ENCODE data around the gene PCAT7.
"Not testable (repeated sequence)": the region's sequence is repeated elsewhere in the genome, so short reads cannot be mapped to it uniquely, and the experiment has no call there.

PCAT7 gene

DNA sequence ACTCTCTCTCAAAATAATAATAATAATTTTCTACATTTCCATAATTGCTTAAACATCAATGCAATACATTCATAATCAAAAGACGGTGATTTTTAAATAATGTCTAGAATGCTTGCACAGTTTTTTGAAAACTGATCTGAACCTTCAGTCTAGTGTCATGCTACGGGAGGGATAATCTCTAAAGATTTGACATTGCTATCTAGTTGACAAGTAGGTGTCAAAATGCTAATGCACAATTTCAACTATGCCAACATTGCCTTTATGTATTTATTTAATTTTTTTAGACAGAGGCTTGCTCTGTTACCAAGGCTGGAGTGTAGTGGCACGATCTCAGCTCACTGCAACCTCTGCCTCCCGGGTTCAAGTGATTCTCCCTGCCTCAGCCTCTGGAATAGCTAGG is 16.0 kb upstream of the PCAT7 start:
- Mint-ChIP-seq H3K9me3 (no peaks in the 10 kb centered on the region), H3K4me3 (no peak overlapping the region), H3K4me1 (no peaks in the 10 kb centered on the region), H3K27ac (no peak overlapping the region), H3K36me3 (no peaks in the 10 kb centered on the region), H3K27me3 (peaks cover 14% of the 10 kb centered on the region)
- CTCF ChIA-PET, result no interaction called here
- DNase-seq, result no peak

GRCh38 chr9:94544335-94544734 is 10.5 kb upstream of the PCAT7 start:
- peaks cover 22% of the 10 kb centered on the region for H3K27me3 Mint-ChIP-seq
- DNase-seq, CTCF ChIA-PET, H3K36me3 Mint-ChIP-seq, H3K4me1 Mint-ChIP-seq, H3K9me3 Mint-ChIP-seq, H3K4me3 Mint-ChIP-seq, H3K27ac Mint-ChIP-seq: not testable (repeated sequence)

GRCh38 chr9:94545940-94546339 is 8.9 kb upstream of the PCAT7 start:
- no peaks in the 10 kb centered on the region for H3K36me3 Mint-ChIP-seq
- no peaks in the 10 kb centered on the region for H3K9me3 Mint-ChIP-seq
- H3K4me1 Mint-ChIP-seq, result no peaks in the 10 kb centered on the region
- CTCF ChIA-PET, result no interaction called here
- H3K27me3 Mint-ChIP-seq, result peaks cover 15% of the 10 kb centered on the region
- DNase-seq, result no peak
- no peak overlapping the region for H3K4me3 Mint-ChIP-seq
- H3K27ac Mint-ChIP-seq, result no peak overlapping the region

DNA sequence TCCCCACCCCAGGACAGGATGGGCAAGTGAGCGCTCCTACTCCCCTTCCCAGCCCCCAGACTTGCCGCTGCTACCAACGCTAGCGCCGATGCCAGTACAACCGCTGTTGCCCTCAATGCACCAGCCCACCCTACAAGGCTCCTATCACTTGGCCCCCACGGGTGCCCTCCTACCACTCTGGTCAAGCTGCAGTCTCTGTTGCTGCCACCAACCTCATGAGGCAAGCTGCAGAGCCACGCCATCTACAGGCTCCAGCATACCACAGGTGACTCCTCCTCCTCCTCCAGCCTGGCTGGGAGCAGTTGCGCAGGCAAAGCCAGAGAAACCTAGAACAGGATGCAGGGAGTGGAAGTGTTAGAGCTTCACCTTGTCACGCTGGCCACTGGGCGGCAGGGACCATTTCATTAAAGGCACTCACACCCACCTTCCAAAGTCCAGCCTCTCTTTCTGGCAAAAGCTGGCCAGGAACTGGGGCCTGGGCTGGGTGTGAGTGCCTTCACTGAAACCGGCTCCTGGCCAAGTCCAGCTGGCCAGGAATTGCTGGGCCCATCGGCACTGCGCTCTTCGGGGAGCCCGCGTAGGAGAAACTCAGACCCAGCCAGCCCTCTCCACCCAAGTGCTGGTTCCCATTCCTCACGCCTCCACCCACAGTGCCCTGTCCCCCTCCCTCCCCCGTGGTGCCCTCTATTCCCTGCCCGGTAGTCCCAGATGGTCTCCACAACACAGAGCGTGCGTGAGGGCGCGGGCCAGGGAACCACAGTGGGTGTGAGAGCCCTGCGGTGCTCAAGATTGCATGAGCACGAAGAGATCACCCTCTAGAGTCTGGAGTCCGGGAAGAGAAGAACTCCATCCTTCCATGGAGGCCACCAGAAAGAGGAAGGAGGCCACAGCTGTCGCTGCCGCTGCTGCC is 1.6 kb upstream of the PCAT7 start:
- H3K36me3 Mint-ChIP-seq, result no peaks in the 10 kb centered on the region
- H3K4me1 Mint-ChIP-seq, result no peaks in the 10 kb centered on the region
- CTCF ChIA-PET, result interaction anchor here (1.5 kb wide), 1 partner anchor 50 kb away, joined by 10 read pairs; no protein-coding TSS in a partner anchor
- H3K27me3 Mint-ChIP-seq, result peaks cover 18% of the 10 kb centered on the region
- no peak for DNase-seq
- no peak overlapping the region for H3K4me3 Mint-ChIP-seq
- no peaks in the 10 kb centered on the region for H3K9me3 Mint-ChIP-seq
- no peak overlapping the region for H3K27ac Mint-ChIP-seq

DNA sequence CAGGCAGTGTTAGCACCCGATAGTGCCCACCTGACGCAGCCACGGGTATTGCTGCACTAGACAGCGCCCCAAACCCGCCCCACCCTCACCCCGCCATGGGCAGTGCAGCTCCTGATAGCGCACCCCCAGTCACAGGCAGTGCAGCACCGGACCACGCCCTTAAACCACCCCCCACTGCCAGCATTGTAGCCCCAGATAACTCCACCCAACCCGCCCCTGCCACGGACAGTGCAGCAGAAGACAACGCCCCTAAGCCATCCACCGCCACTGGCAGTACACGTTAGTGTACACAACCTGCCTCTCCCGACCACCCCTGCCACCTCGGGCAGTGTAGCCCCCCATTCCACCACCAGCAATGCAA is 825 bp upstream of the PCAT7 start:
- H3K9me3 Mint-ChIP-seq, result no peaks in the 10 kb centered on the region
- no peaks in the 10 kb centered on the region for H3K36me3 Mint-ChIP-seq
- CTCF ChIA-PET, result interaction anchor here (1.5 kb wide), 1 partner anchor 49 kb away, joined by 10 read pairs; no protein-coding TSS in a partner anchor
- H3K4me3 Mint-ChIP-seq, result no peak overlapping the region
- no peak overlapping the region for H3K27ac Mint-ChIP-seq
- no peaks in the 10 kb centered on the region for H3K4me1 Mint-ChIP-seq
- H3K27me3 Mint-ChIP-seq, result peaks cover 15% of the 10 kb centered on the region
- DNase-seq, result no peak

DNA sequence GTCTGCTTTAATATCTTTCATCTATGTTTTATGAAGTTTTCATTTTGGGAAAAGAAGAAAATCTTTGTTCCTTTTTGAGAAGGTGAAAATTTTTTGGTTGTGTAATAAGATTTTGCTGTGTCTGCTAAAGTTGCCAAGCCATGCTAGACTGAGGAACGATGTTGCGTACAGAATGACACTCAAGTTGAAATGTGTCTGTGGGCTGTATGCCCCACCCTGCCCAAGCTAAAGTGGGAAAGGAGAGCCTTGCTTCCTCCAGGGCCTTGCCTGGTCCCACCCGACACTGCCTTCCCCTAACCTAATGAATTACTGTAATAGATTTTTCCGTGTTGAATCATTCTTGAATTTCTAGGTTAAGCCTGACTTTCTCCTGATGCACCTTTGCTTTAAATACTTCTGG is 2.5 kb downstream of the PCAT7 start:
- Mint-ChIP-seq H3K4me1 (no peaks in the 10 kb centered on the region), H3K27me3 (peaks cover 10% of the 10 kb centered on the region), H3K9me3 (no peaks in the 10 kb centered on the region), H3K4me3 (no peak overlapping the region), H3K27ac (no peak overlapping the region), H3K36me3 (no peaks in the 10 kb centered on the region)
- CTCF ChIA-PET, result no interaction called here
- DNase-seq, result no peak

DNA sequence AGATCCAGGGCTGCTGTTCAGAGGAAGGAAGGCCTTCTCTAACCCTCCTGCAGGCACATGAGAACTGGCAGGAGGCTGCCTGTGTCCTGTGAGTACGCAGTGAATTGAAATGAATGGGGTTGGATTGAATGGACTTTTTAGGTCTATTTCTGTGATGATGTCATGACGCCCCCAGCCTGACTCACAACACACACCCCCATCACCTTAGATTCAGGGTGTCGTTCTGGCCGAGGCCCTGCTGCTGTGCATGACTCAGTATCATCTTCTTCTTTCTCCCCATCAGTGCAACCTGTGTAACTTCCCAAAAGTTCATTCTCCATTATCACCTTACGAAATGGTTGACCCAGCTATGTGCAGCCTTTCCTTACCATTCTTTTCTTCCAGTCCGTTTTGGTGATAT is 5.4 kb downstream of the PCAT7 start:
- H3K4me3 Mint-ChIP-seq, result no peak overlapping the region
- H3K9me3 Mint-ChIP-seq, result no peaks in the 10 kb centered on the region
- no peaks in the 10 kb centered on the region for H3K4me1 Mint-ChIP-seq
- H3K27ac Mint-ChIP-seq, result no peak overlapping the region
- H3K27me3 Mint-ChIP-seq, result peaks cover 4% of the 10 kb centered on the region
- H3K36me3 Mint-ChIP-seq, result no peaks in the 10 kb centered on the region
- CTCF ChIA-PET, result no interaction called here
- DNase-seq, result no peak

DNA sequence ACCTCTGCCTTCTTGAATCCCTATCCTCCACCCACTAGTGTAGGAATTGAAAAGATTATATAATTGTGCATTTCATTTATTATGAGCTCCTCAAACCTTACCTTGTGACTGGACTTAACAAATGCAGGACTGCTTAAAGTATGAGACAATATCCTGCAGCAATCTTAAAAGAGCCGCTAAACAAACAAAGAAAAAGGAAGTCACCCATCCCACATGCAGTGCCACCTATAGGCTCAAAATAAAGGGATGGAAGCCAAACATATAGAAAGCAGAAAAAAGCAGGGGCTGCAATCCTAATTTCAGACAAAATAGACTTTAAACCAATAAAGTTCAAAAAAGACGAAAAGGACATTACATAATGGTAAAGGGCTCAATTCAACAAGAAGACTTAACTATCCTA is 8.7 kb downstream of the PCAT7 start:
- Mint-ChIP-seq H3K4me3 (no peak overlapping the region), H3K27me3 (peaks cover 7% of the 10 kb centered on the region), H3K9me3 (no peaks in the 10 kb centered on the region), H3K4me1 (no peaks in the 10 kb centered on the region), H3K27ac (no peak overlapping the region), H3K36me3 (no peaks in the 10 kb centered on the region)
- CTCF ChIA-PET, result no interaction called here
- DNase-seq, result no peak

- CTCF ChIA-PET, DNase-seq, H3K27ac Mint-ChIP-seq: not testable (repeated sequence)
Observed at GRCh38 chr9:94564279-94564678, 9.4 kb downstream of the PCAT7 start.

DNA sequence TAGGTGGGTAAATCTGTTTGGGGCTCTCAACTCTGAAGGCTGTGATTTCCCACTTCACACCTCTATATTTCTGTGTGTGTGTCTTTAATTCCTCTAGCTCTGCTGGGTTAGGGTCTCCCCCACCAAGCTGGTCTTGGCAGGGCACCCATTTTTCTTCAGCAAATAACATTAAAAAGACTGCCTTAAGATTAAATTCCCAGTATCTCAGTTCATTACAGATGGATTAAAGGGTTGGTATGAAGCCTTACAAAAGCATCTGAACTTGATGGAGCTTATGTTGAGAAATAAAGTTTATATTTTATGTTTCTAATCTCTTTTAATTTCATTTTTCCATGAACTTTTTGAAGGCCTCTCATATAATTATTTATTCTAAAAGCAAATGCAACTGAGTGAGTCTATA is 11.7 kb downstream of the PCAT7 start:
- CTCF ChIA-PET, result no interaction called here
- H3K27me3 Mint-ChIP-seq, result peaks cover 15% of the 10 kb centered on the region
- no peaks in the 10 kb centered on the region for H3K9me3 Mint-ChIP-seq

More at GRCh38 chr9:94564279-94564678, 9.4 kb downstream of the PCAT7 start:
- H3K27me3 Mint-ChIP-seq, H3K4me3 Mint-ChIP-seq, H3K4me1 Mint-ChIP-seq, H3K9me3 Mint-ChIP-seq, H3K36me3 Mint-ChIP-seq: not testable (repeated sequence)

DNA sequence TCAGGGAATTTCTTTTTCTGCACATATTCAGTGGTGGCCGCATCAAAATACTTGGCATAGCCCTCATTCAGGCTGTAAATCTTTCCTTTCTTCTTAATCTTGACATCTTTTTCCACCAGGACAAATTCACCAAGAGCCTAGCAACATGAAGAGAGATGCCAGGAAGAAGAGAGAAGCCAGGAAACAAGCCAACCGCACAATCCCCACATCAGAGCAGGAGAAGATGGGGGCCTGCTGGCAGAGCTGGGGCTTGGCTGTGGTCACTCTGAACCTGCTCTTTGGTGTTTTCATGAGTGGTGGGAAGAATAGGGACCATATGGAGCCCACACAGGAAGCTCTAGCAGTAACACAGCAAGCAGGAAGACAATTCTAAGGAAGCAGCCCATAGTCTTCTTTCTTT is 12.4 kb downstream of the PCAT7 start:
- no peak overlapping the region for H3K4me3 Mint-ChIP-seq
- no peaks in the 10 kb centered on the region for H3K36me3 Mint-ChIP-seq
- no peak overlapping the region for H3K27ac Mint-ChIP-seq
- DNase-seq, result no peak
- H3K9me3 Mint-ChIP-seq, result no peaks in the 10 kb centered on the region
- H3K27me3 Mint-ChIP-seq, result peaks cover 22% of the 10 kb centered on the region
- H3K4me1 Mint-ChIP-seq, result no peaks in the 10 kb centered on the region
- CTCF ChIA-PET, result no interaction called here

More for the DNA sequence above, 11.7 kb downstream of the PCAT7 start:
- no peaks in the 10 kb centered on the region for H3K36me3 Mint-ChIP-seq
- no peak for DNase-seq
- no peaks in the 10 kb centered on the region for H3K4me1 Mint-ChIP-seq
- no peak overlapping the region for H3K27ac Mint-ChIP-seq
- no peak overlapping the region for H3K4me3 Mint-ChIP-seq

DNA sequence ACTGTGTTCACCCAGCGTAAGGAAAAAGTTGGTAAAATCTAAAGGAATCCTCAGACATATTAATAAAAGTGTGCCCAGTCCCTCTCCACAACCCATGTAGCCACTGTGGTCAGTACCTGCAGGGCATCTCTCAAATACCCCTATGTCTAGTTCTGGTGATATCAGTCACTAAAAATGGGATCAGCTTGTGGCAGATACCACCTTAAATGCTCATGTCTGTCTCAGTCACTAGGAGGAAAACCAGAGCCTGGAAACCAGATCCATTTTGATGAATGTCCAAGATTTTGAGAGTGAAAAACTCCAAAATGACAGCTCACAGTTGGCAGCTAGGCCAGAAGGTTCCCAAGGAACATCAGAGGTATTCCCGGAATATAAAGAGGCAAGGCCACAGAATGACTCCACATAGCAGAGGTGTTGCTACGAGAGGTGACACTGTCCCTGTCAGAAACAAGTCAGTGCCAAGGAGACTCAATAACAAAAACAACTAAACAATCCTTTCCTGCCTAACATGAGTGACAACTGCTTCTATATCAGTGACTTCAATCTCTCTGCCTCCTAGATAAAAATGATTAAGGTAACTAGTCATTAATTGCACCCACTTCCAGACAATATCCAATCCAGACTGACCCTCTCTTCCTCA is 13.5 kb downstream of the PCAT7 start:
- no peak overlapping the region for H3K27ac Mint-ChIP-seq
- peaks cover 24% of the 10 kb centered on the region for H3K27me3 Mint-ChIP-seq
- no peaks in the 10 kb centered on the region for H3K9me3 Mint-ChIP-seq
- no peaks in the 10 kb centered on the region for H3K4me1 Mint-ChIP-seq
- no peaks in the 10 kb centered on the region for H3K36me3 Mint-ChIP-seq
- no peak overlapping the region for H3K4me3 Mint-ChIP-seq
- CTCF ChIA-PET, result no interaction called here
- DNase-seq, result no peak

DNA sequence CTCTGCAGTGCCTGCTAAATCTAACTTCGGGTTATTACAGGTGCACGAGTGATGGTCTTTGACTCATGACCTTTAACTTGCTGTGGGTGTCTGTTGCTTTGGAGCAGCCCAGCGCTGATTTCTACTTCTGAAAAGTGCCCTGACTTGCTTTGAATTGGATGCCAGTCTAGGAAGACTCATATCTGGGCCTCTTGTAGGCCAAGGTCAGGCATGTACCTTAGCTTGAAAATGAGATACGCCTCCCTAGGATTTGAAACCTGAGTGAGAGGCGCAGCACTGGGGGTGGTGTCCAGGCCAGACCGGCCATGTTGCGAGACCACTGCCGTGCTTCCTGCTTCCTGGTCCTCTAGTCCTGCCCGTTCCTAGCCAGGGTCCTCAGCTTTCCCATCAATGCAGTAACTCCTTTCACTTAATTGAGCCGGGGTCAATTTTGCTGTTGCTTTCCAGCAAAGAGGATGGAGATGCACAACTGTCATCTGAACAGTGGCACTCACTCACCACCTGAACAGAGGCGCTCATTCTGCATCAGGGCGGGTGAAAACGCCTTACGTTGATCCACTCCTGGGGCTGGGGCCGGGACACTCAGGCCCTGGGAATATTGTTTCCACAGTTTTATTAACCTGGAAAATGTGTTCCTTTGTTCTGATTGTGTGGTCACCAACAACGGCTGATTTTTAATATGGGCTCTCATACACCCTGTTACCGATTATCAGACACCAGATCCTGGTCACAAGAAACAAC is 14.3 kb downstream of the PCAT7 start:
- Mint-ChIP-seq H3K4me1 (no peaks in the 10 kb centered on the region), H3K27me3 (peaks cover 24% of the 10 kb centered on the region), H3K4me3 (no peak overlapping the region), H3K36me3 (no peaks in the 10 kb centered on the region), H3K9me3 (no peaks in the 10 kb centered on the region), H3K27ac (no peak overlapping the region)
- CTCF ChIA-PET, result no interaction called here
- no peak for DNase-seq

DNA sequence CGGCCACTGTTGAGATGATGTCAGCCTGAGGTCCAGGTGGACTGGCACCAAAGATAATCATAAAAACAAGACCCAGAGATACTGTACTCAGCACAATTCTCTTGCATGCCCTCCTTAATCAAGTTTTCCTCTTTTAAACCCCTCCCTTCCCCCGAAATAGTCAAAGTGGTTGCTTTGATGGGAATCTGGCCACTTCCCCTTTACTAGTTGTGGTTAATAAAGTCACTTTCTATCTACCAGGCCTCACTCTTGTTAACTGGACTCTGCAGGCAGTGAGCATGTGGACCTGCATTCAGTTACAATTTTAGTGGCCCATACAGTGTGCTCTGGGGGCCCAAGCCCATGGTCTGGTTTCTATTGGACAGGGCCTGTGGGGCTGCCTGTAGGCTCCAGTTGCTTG is 21.2 kb downstream of the PCAT7 start:
- H3K9me3 Mint-ChIP-seq, result no peaks in the 10 kb centered on the region
- peaks cover 20% of the 10 kb centered on the region for H3K27me3 Mint-ChIP-seq
- H3K4me1 Mint-ChIP-seq, result peaks cover 5% of the 10 kb centered on the region
- H3K36me3 Mint-ChIP-seq, result no peaks in the 10 kb centered on the region
- CTCF ChIA-PET, result no interaction called here
- no peak overlapping the region for H3K27ac Mint-ChIP-seq
- H3K4me3 Mint-ChIP-seq, result no peak overlapping the region
- no peak for DNase-seq

DNA sequence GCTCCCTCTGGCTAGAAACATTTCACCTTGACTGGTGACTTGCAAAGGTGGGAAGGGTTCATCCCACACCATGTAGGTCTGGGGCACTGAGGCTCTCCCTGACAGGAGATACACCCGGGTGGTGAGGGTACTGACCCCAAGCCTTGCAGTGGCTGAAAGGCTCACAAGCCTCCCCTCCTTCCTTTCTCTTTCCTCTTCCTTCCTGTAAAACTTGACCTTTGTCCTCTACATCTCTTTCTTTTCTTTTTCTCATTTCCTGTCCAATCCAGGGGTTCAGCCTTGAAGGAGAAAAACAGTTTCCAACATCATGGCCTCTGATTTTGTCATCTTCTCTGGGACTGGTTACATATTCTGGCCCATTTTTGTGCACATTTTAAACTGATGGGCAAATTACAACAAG is 22.2 kb downstream of the PCAT7 start:
- no peaks in the 10 kb centered on the region for H3K9me3 Mint-ChIP-seq

More for the DNA sequence above, 22.2 kb downstream of the PCAT7 start:
- H3K27me3 Mint-ChIP-seq, result peaks cover 11% of the 10 kb centered on the region
- CTCF ChIA-PET, result no interaction called here
- no peak overlapping the region for H3K27ac Mint-ChIP-seq
- peaks cover 5% of the 10 kb centered on the region for H3K4me1 Mint-ChIP-seq
- H3K36me3 Mint-ChIP-seq, result no peaks in the 10 kb centered on the region
- H3K4me3 Mint-ChIP-seq, result no peak overlapping the region
- DNase-seq, result no peak

All from activated naive CD4-positive, alpha-beta T cell treated with anti-CD3 and anti-CD28 coated beads, Interleukin-2, amount 10 ng/mL, durations not matched to agents 7 days and 5 days (primary cell).